Left lung (tissue), 10 donors: Measurements from ENCODE around the gene ZNF581. TPM values are rescaled to one million over a fixed set of nuclear protein-coding genes. Genes with fewer than 3 reads are reported as not detected.
A peak's percentile ranks its signal among the peaks of the same experiment; 100 is the strongest.

ENCODE experiments used
- ATAC-seq: fragments of 200-7000 bp; cut with Tn5 transposase; one replicate; pipeline ENCODE4 v1.9.1; 2020; ENCODE audit warnings: moderate library complexity
- DNase-seq, 4 donors: peaks; one replicate each; pipeline ENCODE4 v3.0.0-alpha.2; 2013 to 2020
- H3K27ac ChIP-seq, 2 donors: fragments of 200-600 bp; sonication (generic) in 1 of 2; one replicate each; pipeline versions ENCODE4 v1.5.0 to v1.8.0; 2020 to 2021
- H3K27me3 ChIP-seq, 2 donors: fragments of 200-600 bp; sonication (generic) in 1 of 2; one replicate each; pipeline versions ENCODE4 v1.5.0 to v1.8.0; 2020 to 2021
- H3K36me3 ChIP-seq, 2 donors: fragments of 200-600 bp; sonication (generic) in 1 of 2; one replicate each; pipeline versions ENCODE4 v1.5.0 to v1.8.0; 2020 to 2021
- H3K4me1 ChIP-seq, 2 donors: fragments of 200-600 bp; one replicate each; pipeline ENCODE4 v1.8.0; 2021
- H3K4me3 ChIP-seq, 2 donors: fragments of 200-600 bp; sonication (generic) in 1 of 2; one replicate each; pipeline versions ENCODE4 v1.5.0 to v1.8.0; 2020 to 2021; ENCODE audit warnings: mild to moderate bottlenecking in 1 of 2
- H3K9me3 ChIP-seq, 2 donors: fragments of 200-600 bp; sonication (generic) in 1 of 2; one replicate each; pipeline versions ENCODE4 v1.5.0 to v1.8.0; 2020 to 2021
- CTCF ChIP-seq, 2 donors: fragments of 200-600 bp; sonication (generic) in 1 of 2; IDR thresholded peaks; one replicate each; pipeline versions ENCODE4 v1.5.0 to v1.8.0; 2021; ENCODE audit warnings: antibody characterized with exemption in 2 of 2
- intact Hi-C, 2 donors: fragments of 100-400 bp; cut with DNase I; formaldehyde crosslinking; loops; one replicate each; pipeline versions ENCODE4 v1.11.2 to v1.14.2; 2022
- polyA plus RNA-seq, 6 donors: library from polyadenylated mRNA; unstranded; fragments of 120-200 nt; gene quantifications; one replicate each; pipeline ENCODE4 v1.2.1, GENCODE V29; 2013; ENCODE audit not compliant: insufficient read length in 6 of 6
- total RNA-seq, 2 donors: library from RNA; stranded (reverse); fragmentation: NEBNext Ultra II Directional; extraction: Animal tissue kit (Norgen Biotek cat#: 25700); gene quantifications; one replicate each; pipeline ENCODE4 v1.2.1, GENCODE V29; 2021
- donor health status: DM: no; HTN: yes; CAD: no.
- donor health status: DM: no; HTN: no; CAD: no.

Gene ZNF581
- total and polyA plus RNA-seq, 8 donors: 14.5 to 32.3 (median 27.2) TPM

GRCh38 chr19:55674841-55675660, 31.6 kb downstream of the ZNF581 start, which contains the start of gene EPN1:
Gene EPN1, plus strand, starts transcription at chr19:55675226. Its CDS starts 3,402 bp downstream, at chr19:55678628.
- intact Hi-C loops: no loop called here
- H3K27me3 ChIP-seq: no peaks in the 10 kb centered on the region
- DNase-seq (peak; percentile 93 to 99 (median 98)), ATAC-seq (peak; percentile 95)
- H3K4me1 ChIP-seq: peaks cover 17 to 56% of the 10 kb centered on the region in 2 donors
- peak within 1 kb of the TSS; percentile 86 to 90 for H3K27ac ChIP-seq
- H3K4me3 ChIP-seq: peak within 1 kb of the TSS; percentile 68 to 81
- no peak for TF ChIP-seq CTCF (IDR thresholded peaks at IDR 0.05)
- peaks cover 0 to 66% of the 10 kb centered on the region in 2 donors for H3K36me3 ChIP-seq
- no peaks in the 10 kb centered on the region for H3K9me3 ChIP-seq

- Histone ChIP-seq H3K36me3 (peaks cover 0 to 66% of the 10 kb centered on the region in 2 donors), H3K27ac (peak overlapping the region; percentile 86 to 90), H3K4me1 (peaks cover 17 to 64% of the 10 kb centered on the region in 2 donors), H3K4me3 (peak overlapping the region; percentile 68 to 81), H3K9me3 (no peaks in the 10 kb centered on the region), H3K27me3 (no peaks in the 10 kb centered on the region)
- TF ChIP-seq CTCF (IDR thresholded peaks at IDR 0.05): no peak
- intact Hi-C loops: no loop called here
- ATAC-seq: no peak
- no peak for DNase-seq
Observed at GRCh38 chr19:55675661-55676354, 32.4 kb downstream of the ZNF581 start.

DNA sequence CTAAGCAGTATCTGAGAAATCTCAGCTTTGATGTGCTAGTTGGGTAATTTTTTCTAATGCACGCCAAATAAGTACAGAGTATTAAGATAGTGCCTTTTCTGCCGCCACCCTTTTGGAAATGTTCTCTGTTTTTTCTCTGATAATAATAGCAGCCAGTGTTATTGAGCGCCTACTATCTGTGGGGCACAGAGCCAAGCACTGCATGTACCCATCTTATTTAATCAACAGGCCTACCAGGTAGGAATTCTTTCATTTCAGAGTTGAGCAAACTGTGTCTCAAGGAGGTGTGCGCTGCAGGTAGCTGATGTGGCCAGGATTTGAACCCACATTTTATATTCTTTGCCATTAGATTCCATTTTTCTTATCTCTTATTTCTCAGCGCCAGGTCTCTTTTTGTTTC, 32.9 kb downstream of the ZNF581 start:
- H3K4me1 ChIP-seq: peaks cover 17 to 66% of the 10 kb centered on the region in 2 donors
- ATAC-seq (no peak), DNase-seq (no peak)
- TF ChIP-seq CTCF (IDR thresholded peaks at IDR 0.05): no peak
- H3K27ac ChIP-seq: no peak overlapping the region
- peak overlapping the region; percentile 68 to 81 for H3K4me3 ChIP-seq
- no peaks in the 10 kb centered on the region for H3K27me3 ChIP-seq
- H3K36me3 ChIP-seq: peaks cover 0 to 66% of the 10 kb centered on the region in 2 donors
- intact Hi-C loops: no loop called here
- no peaks in the 10 kb centered on the region for H3K9me3 ChIP-seq

GRCh38 chr19:55676889-55677505, 33.5 kb downstream of the ZNF581 start:
- no peaks in the 10 kb centered on the region for H3K27me3 ChIP-seq
- H3K4me3 ChIP-seq: peak overlapping the region in 1 of 2 donors; percentile 81
- H3K36me3 ChIP-seq: peaks cover 0 to 66% of the 10 kb centered on the region in 2 donors
- peak overlapping the region in 1 of 2 donors; percentile 65 for H3K27ac ChIP-seq
- H3K4me1 ChIP-seq: peaks cover 17 to 62% of the 10 kb centered on the region in 2 donors
- DNase-seq (no peak), ATAC-seq (no peak)
- intact Hi-C loops: no loop called here
- no peaks in the 10 kb centered on the region for H3K9me3 ChIP-seq
- TF ChIP-seq CTCF (IDR thresholded peaks at IDR 0.05): no peak
